HL-60 (cell line): Measurements from ENCODE around the gene BLOC1S3.

Experiments
- DNase-seq, 2 experiments: peaks; one replicate each; pipeline ENCODE4 v3.0.0-alpha.2; 2010 to 2020; ENCODE audit warnings: low read depth in 1 of 2, low spot score in 1 of 2
- H3K27ac ChIP-seq: fragments of 250-450 bp; sonication (Bioruptor Pico); replicated peaks from 2 replicates; pipeline ENCODE4 v1.5.1; 2020; ENCODE audit warnings: mild to moderate bottlenecking, moderate library complexity
- H3K27me3 ChIP-seq: fragments of 250-450 bp; sonication (Bioruptor Pico); 2 replicates; pipeline ENCODE4 v1.5.1; 2021; ENCODE audit warnings: mild to moderate bottlenecking, moderate library complexity; ENCODE audit not compliant: insufficient read depth, poor library complexity, severe bottlenecking
- H3K4me3 ChIP-seq: replicated peaks from 2 replicates; pipeline ENCODE4 v1.5.1; 2011; ENCODE audit warnings: mild to moderate bottlenecking, control low read depth, low read length; ENCODE audit not compliant: insufficient read depth
- CTCF ChIP-seq: IDR thresholded peaks from one replicate; pipeline ENCODE4 v1.5.1; 2011; ENCODE audit warnings: low read length, control low read depth, inconsistent platforms; ENCODE audit not compliant: insufficient read depth
- GABPA ChIP-seq: IDR thresholded peaks from 2 replicates; pipeline ENCODE4 v1.6.1; 2012; ENCODE audit warnings: low read depth
- POLR2AphosphoS5 ChIP-seq: IDR thresholded peaks from 2 replicates; pipeline ENCODE4 v1.6.1; 2012; ENCODE audit warnings: low read depth
- REST ChIP-seq: IDR thresholded peaks from 2 replicates; pipeline ENCODE4 v1.6.1; 2012; ENCODE audit warnings: low read depth; ENCODE audit not compliant: insufficient replicate concordance
- SPI1 ChIP-seq: IDR thresholded peaks from 2 replicates; pipeline ENCODE4 v1.6.1; 2012; ENCODE audit warnings: low read depth, mild to moderate bottlenecking, borderline replicate concordance

The BLOC1S3 gene

GRCh38 chr19:45160870-45161737, 17.5 kb upstream of the BLOC1S3 start, which contains the start of gene NKPD1:
TSS of gene NKPD1 (minus strand) at chr19:45160982. CDS start at chr19:45160150, 832 bp downstream.
- no peak for DNase-seq
- H3K27ac ChIP-seq = no peak within 1 kb of the TSS
- no peak within 1 kb of the TSS for H3K4me3 ChIP-seq
- no peak for TF ChIP-seq CTCF
- TF ChIP-seq SPI1 = no peak
- TF ChIP-seq REST = no peak
- no peak for TF ChIP-seq GABPA
- TF ChIP-seq POLR2AphosphoS5 = no peak
- H3K27me3 ChIP-seq = peaks cover 20% of the 10 kb centered on the region

GRCh38 chr19:45161738-45162607, 16.6 kb upstream of the BLOC1S3 start:
- no peak for TF ChIP-seq GABPA
- TF ChIP-seq REST = no peak
- TF ChIP-seq POLR2AphosphoS5 = no peak; the same call in 1 of the 2 replicates
- TF ChIP-seq SPI1 = no peak
- no peak for TF ChIP-seq CTCF
- H3K27me3 ChIP-seq = peaks cover 20% of the 10 kb centered on the region
- DNase-seq = no peak
- no peak overlapping the region for H3K4me3 ChIP-seq
- no peak overlapping the region for H3K27ac ChIP-seq

GRCh38 chr19:45162608-45163143, 15.9 kb upstream of the BLOC1S3 start:
- no peak overlapping the region for H3K27ac ChIP-seq
- DNase-seq = no peak
- TF ChIP-seq GABPA (no peak), CTCF (no peak), SPI1 (no peak), REST (no peak), POLR2AphosphoS5 (no peak)

More at GRCh38 chr19:45162608-45163143, 15.9 kb upstream of the BLOC1S3 start:
- H3K4me3 ChIP-seq = no peak overlapping the region
- peaks cover 17% of the 10 kb centered on the region for H3K27me3 ChIP-seq
